Esophagus squamous epithelium (tissue), 4 donors: ENCODE data around the gene CLN3.

Experiments
- CTCF ChIP-seq, 6 experiments: fragments of 450-650 bp in 4 of 6; fragments of 200-600 bp in 2 of 6; sonication (generic) in 2 of 6; IDR thresholded peaks; one replicate each; pipeline ENCODE4 v1.5.1; 2016 to 2019; ENCODE audit warnings: antibody characterized with exemption in 6 of 6, mild to moderate bottlenecking in 4 of 6, moderate library complexity in 4 of 6
- POLR2A ChIP-seq, 4 donors: fragments of 450-650 bp; IDR thresholded peaks; one replicate each; pipeline ENCODE4 v1.6.1; 2017; ENCODE audit warnings: antibody characterized with exemption in 4 of 4, mild to moderate bottlenecking in 4 of 4, moderate library complexity in 3 of 4

- TF ChIP-seq CTCF (IDR thresholded peaks at IDR 0.05) (no peak), POLR2A (IDR thresholded peaks at IDR 0.05) (no peak)
Measured at GRCh38 chr16:28537076-28537475, 45.2 kb upstream of the CLN3 start.
